HG03108 (cell line): ENCODE measurements around the gene CIP2A.
"Not testable (repeated sequence)": the region's sequence is repeated elsewhere in the genome, so short reads cannot be mapped to it uniquely, and the experiment has no call there.

Source experiments
- ATAC-seq: cut with Tn5 transposase; IDR thresholded peaks from one replicate; pipeline ENCODE4 v1.9.1; 2021; ENCODE audit warnings: moderate library complexity; ENCODE audit not compliant: unreplicated experiment

The CIP2A gene

DNA sequence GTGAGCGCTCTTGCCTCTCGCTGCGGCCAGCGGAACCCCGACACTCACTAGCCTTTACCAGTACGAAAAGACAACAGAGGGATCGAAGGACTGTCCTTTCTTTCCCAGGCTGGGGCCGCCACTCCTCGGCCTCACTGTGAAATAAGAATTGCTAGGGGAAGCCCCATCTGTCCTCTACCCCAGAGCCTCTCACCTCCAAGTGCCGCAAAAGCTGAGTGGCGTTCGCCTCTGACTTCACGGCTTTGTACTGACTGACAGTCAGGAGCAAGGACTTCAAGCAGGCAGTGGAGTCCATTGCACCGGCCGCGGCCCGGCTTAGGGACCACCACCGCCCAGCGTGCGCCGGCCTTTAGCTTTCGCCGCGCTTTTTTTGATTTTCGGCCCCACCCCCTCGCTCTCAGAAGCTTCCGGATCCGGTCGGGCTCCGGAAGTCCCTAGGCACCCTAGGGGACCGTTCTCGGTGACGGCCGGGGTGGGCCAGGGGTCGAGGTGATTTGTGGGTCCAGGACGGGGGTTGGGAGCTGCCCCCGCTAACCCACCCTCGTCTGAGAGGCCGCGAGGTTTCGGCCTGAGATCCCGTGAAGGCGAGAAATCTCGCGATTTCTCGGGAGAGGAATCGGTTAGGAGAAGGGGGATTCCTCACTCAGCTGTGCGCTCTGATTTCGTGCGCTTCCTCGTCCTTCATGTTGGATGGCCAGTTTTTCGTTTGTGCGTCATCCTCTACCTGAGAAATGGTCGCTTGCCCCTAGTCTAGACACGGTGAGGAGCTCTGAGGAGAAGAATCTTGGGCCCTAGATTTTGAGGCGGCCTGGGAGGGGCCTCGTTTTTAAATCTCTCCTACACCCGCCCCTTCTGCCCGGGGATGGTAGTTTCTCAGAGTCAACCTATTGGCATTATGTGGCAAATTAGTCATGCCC is at the start of gene CIP2A, which contains the start of gene DZIP3:
TSS of gene CIP2A (minus strand) at position 358 of the 917 bp plus-strand sequence. CDS start at position 295, 63 bp downstream.
TSS of gene DZIP3 (plus strand) at position 642 of the 917 bp plus-strand sequence. CDS start 15,685 bp downstream, outside the sequence.
- peak; percentile 88 for ATAC-seq

- ATAC-seq = no peak
These were observed 40.7 kb upstream of the CIP2A start for GRCh38 chr3:108629974-108630373.

DNA sequence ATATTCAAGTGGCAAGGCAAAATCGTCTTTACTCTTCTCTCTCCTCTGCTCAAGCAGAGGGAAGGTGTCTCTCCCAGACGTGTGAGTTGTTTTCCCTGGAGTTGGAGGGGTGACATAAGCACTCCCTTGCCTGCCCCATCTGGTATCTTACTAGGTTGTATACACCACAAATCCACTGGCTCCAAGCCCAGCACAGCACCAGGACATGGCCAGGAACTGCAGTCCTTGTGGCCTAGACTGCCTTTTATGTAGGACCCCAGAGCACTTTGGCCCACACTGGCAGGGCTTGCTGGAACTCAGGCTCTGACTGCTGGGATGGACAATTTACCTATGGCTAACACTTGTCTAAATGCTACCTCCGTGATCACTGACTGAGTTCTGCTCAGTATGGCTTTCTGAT is 34.3 kb upstream of the CIP2A start:
- ATAC-seq = no peak

- ATAC-seq = no peak
These were observed 31.0 kb upstream of the CIP2A start for GRCh38 chr3:108620250-108620649.

- not testable (repeated sequence) for ATAC-seq
These were observed 26.9 kb upstream of the CIP2A start for GRCh38 chr3:108616090-108616489.

DNA sequence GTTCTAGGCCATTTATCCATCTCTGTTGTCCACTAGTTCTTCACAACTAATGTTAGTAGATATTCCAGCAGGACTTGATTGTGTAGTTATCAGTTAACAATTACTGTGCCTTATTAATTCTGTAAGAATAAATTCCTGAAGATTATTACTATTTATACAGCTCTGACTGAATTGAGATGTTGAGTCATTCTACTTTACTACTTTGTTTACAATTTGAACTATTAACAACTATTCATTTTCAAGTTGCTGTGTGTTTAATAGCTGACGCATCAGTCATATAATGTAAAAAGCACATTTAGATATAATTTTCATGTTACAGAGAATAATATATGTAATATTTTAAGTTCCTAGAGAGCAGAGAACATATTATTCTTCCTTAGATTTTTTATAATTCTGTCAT is 21.4 kb upstream of the CIP2A start:
- no peak for ATAC-seq

- ATAC-seq = no peak
These were observed 19.5 kb upstream of the CIP2A start for GRCh38 chr3:108608750-108609149.

- ATAC-seq = no peak
These were observed 16.3 kb upstream of the CIP2A start for GRCh38 chr3:108605491-108605890.

DNA sequence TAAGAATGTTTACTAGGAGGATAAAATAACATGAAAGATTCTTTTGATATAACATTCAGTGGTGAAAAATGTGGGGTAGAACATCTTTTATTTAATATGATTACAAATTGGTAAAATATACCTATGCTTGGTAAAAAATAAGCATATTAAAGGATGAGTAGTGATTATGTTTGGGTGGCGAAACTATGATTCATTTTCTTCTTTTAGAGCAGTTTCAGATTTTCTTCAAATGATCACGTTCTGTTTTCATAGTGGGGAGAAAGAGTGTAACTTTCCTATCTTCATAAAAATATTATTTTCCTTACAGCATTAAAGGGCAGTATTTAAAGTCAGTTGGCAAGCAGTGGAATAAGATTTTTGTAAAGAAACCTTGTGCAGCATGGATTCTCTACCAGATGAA is 15.8 kb upstream of the CIP2A start:
- no peak for ATAC-seq

GRCh38 chr3:108603691-108604090 is 14.5 kb upstream of the CIP2A start:
- no peak for ATAC-seq

GRCh38 chr3:108602935-108603294 is 13.7 kb upstream of the CIP2A start:
- ATAC-seq = no peak

DNA sequence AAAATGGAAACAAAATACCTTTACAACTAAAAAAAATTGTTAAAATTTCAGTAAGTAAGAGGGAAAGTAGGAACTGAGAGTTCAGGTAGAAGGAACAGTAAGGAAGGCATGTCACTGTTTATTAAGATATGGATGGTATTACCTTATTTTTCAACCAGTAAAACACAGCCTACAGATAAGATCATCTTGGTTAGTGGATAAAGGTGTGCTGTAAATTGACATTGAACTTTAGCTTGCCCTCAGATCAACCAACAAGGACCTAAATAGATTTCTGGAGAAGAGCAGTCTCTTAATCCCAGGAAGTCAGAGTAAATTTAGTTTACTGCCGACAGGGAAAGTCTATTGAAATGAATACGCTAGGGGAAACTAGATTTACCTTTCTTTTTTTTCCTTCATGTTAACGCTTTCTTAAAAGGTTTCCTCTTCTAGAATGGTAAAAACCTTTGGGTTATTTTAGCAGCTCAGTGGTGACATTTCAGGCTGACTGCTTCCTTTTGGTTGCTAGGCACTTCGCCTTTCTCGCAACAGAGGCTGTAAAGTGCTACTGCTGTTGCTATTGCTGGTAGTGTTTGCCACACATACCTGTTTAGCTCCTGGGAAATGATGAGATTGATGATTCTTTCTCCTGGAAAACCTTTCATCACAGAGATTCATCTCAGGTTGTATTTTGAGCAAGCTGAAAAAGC is 13.2 kb upstream of the CIP2A start:
- peak; percentile 62 for ATAC-seq

GRCh38 chr3:108599677-108600409 is 10.6 kb upstream of the CIP2A start:
- ATAC-seq = no peak

DNA sequence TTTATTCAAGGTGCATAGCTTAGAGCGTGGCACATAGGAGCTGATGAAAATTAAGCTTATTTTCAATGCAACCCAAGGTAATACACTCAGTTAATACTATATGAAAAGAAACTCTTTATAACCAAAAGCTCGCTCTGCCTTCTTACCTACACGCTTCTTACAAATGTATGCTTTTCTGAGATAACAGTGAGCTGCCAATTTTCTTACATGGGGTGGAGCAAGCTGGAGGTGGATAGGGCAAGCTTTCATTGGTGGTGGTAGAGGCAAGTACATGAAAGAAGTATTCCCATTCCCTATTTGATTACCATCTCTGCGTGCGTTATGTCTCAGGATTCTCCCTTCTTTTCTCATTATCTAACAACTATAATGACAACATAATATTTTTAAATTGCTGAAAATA is 9.1 kb upstream of the CIP2A start:
- no peak for ATAC-seq

GRCh38 chr3:108595321-108595720 is 6.1 kb upstream of the CIP2A start:
- no peak for ATAC-seq

GRCh38 chr3:108590460-108590859 is 1.2 kb upstream of the CIP2A start:
- no peak for ATAC-seq

- ATAC-seq = no peak
These were observed 723 bp upstream of the CIP2A start for GRCh38 chr3:108589998-108590323.

DNA sequence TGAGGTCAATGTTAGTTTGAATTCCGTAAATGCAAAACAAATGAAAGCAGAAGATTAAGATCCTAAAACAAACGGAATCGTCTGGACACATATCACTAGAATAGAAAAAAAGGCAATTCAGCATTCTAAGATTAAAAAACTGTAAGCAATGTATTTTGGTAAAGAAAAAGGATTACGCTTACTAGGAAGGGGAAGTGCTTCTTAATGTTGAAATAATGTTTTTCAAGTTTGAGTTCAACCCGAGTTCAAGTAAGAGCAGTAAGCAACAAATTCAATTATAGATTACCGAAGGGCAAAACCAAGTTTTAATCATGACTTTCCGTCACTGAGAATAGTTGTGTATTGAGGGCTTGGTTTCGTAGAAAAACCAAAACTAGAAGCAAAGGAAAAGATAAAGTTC is 637 bp downstream of the CIP2A start:
- ATAC-seq = no peak

DNA sequence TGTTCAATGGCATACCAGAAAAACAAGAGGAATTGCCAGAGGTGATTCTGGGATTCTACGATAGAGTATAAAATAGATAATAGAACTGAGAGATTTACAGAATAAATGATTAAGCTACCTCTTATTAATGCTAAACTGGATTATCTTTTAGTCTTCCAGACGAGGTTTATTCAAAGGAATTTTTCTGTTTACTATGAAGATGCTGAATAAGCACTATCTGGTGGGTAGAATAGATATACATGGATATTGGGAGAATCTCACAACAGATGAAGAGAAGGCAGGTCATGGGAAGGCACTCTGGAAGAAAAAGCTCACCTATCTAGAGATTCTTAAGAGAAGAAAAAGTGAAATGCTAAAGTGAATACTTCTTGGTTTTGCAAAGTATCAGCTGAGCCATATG is 11.2 kb downstream of the CIP2A start:
- ATAC-seq = no peak

DNA sequence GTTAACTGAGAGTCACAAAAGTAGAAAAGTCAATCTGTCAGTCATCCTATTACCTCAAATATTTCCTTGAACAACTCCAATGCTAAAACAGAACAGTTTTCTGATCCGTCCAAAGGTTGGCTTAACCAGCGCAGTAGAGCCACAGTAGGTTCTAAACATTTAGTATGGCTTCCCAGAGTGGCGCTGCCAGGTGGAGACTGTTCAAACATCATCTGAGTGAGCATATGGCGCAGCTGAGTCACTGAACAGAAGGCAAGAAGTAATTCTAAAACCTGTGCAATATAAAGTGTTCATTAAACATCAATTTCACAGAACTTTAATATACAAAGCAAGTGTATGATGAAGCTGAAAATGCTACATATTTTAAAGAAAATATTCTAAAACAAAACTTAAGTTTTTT is 19.9 kb downstream of the CIP2A start:
- ATAC-seq = no peak

GRCh38 chr3:108566599-108566998 is 22.6 kb downstream of the CIP2A start:
- no peak for ATAC-seq

DNA sequence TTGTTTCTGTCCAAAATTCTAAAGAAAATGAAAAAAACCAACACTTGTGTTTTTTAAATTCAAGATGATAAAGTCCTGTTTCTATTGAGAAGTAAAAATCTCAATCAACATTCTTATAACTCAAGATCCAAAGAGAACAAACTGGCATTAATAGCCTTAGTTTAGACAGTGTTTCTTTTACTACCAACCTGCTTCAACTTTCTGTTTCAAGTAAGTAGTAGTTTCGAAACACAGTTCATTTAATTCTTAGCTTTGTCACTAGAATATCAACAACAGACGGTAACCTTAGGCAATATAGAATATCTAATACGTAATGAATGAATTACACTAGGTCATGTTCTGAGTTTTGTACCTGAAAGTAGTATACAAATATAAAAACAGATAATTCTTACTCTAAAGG is 23.7 kb downstream of the CIP2A start:
- no peak for ATAC-seq
